Measurements from ENCODE around the gene KCNC1. TPM values are rescaled to one million over a fixed set of nuclear protein-coding genes. Genes with fewer than 3 reads are reported as not detected.

The KCNC1 gene
- total and polyA plus RNA-seq, 9 of the 15 experiments (the other 6 are each of a cell fraction or from before 2014, with no cell fraction given): 0.05 to 0.08 TPM; not detected in 7

- TF ChIP-seq NKRF (IDR thresholded peaks at IDR 0.05; ENCODE audit: borderline replicate concordance) (no peak), SLC30A9 (CRISPR knock-in tag; IDR thresholded peaks at IDR 0.05) (no peak), NR2C1 (IDR thresholded peaks at IDR 0.05) (no peak), NR2C1 (tag; IDR thresholded peaks at IDR 0.05) (0 out of 2 replicates have a peak, but pooled peaks have one; percentile 10), TAL1 (IDR thresholded peaks at IDR 0.05) (no peak), ZNF444 (CRISPR knock-in tag; IDR thresholded peaks at IDR 0.05) (no peak), TCF7 (IDR thresholded peaks at IDR 0.05; ENCODE audit: borderline replicate concordance) (no peak), KLF6 (CRISPR knock-in tag; IDR thresholded peaks at IDR 0.05; ENCODE audit: borderline replicate concordance) (no peak), ZNF184 (CRISPR knock-in tag; IDR thresholded peaks at IDR 0.05) (no peak), CBFA2T3 (IDR thresholded peaks at IDR 0.05) (peak; percentile 42), SRSF1 (IDR thresholded peaks at IDR 0.05; ENCODE audit: low read depth, low read length) (no peak), ZNF41 (CRISPR knock-in tag; conservative IDR thresholded peaks at IDR 0.05) (no peak), ZNF551 (CRISPR knock-in tag; IDR thresholded peaks at IDR 0.05) (no peak), ZNF253 (CRISPR knock-in tag; conservative IDR thresholded peaks at IDR 0.05) (no peak), ATF3 (IDR thresholded peaks at IDR 0.05) (peak; percentile 43), ATF3 (CRISPR knock-in tag; conservative IDR thresholded peaks at IDR 0.05) (no peak), CREB3 (tag; conservative IDR thresholded peaks at IDR 0.05; ENCODE audit: low read depth) (no peak), MIER1 (IDR thresholded peaks at IDR 0.05; ENCODE audit: low read depth) (no peak), HIVEP1 (CRISPR knock-in tag; IDR thresholded peaks at IDR 0.05) (no peak), BCL6 (CRISPR knock-in tag; IDR thresholded peaks at IDR 0.05) (no peak), YBX1 (IDR thresholded peaks at IDR 0.05) (no peak)
Measured at GRCh38 chr11:17699147-17700114, 35.1 kb upstream of the KCNC1 start (continued).

Measured in K562 (cell line).